GM18526 (cell line): ENCODE results near the gene TYW1B.

Experiments used
- POLR2A ChIP-seq: IDR thresholded peaks from 3 replicates; pipeline ENCODE4 v1.6.1; 2011; ENCODE audit not compliant: insufficient read length; ENCODE audit errors: extremely low read depth

TYW1B gene

GRCh38 chr7:72706521-72706920 lies 121.5 kb downstream of the TYW1B start:
- TF ChIP-seq POLR2A: no peak

GRCh38 chr7:72704894-72705293 lies 123.1 kb downstream of the TYW1B start:
- no peak for TF ChIP-seq POLR2A

GRCh38 chr7:72674394-72674793 lies 153.6 kb downstream of the TYW1B start:
- TF ChIP-seq POLR2A: no peak

GRCh38 chr7:72622532-72622931 lies 205.5 kb downstream of the TYW1B start:
- no peak for TF ChIP-seq POLR2A

- no peak for TF ChIP-seq POLR2A
These were observed 224.9 kb downstream of the TYW1B start for GRCh38 chr7:72603073-72603472.

GRCh38 chr7:72577107-72577506 lies 250.9 kb downstream of the TYW1B start:
- TF ChIP-seq POLR2A: no peak

GRCh38 chr7:72540923-72541322 lies 287.1 kb downstream of the TYW1B start:
- TF ChIP-seq POLR2A: no peak

GRCh38 chr7:72540106-72540611 lies 287.8 kb downstream of the TYW1B start:
- no peak for TF ChIP-seq POLR2A

GRCh38 chr7:72539702-72540101 lies 288.3 kb downstream of the TYW1B start:
- TF ChIP-seq POLR2A: no peak

- no peak for TF ChIP-seq POLR2A
These were observed 289.1 kb downstream of the TYW1B start for GRCh38 chr7:72538856-72539255.

- no peak for TF ChIP-seq POLR2A
These were observed 289.9 kb downstream of the TYW1B start for GRCh38 chr7:72538147-72538546.
